Endothelial cell of umbilical vein (primary cell): ENCODE measurements around the gene MRPL17.

ENCODE experiments used
- CTCF ChIP-seq, 2 donors: IDR thresholded peaks; 1 replicate in 1 of 2; 2 replicates in 1 of 2; pipeline ENCODE4 v1.5.1; 2011; ENCODE audit warnings: low read length in 2 of 2, mild to moderate bottlenecking in 2 of 2, moderate library complexity in 2 of 2, control low read depth in 1 of 2, inconsistent platforms in 1 of 2, low read depth in 1 of 2; ENCODE audit not compliant: insufficient read depth in 1 of 2; ENCODE audit errors: extremely low read depth in 1 of 2
- EZH2 ChIP-seq: IDR thresholded peaks from 2 replicates; pipeline ENCODE4 v1.6.1; 2012; ENCODE audit warnings: borderline replicate concordance, low read depth, mild to moderate bottlenecking, moderate library complexity, low read length, inconsistent platforms; ENCODE audit not compliant: severe bottlenecking
- POLR2A ChIP-seq: IDR thresholded peaks from 2 replicates; pipeline ENCODE4 v1.6.1; 2012; ENCODE audit warnings: low read depth, mild to moderate bottlenecking, control low read depth, low read length
- POLR2AphosphoS5 ChIP-seq: IDR thresholded peaks from 2 replicates; pipeline ENCODE4 v1.6.1; 2012; ENCODE audit warnings: low read depth, mild to moderate bottlenecking, control low read depth, low read length, moderate library complexity; ENCODE audit not compliant: insufficient read depth

- TF ChIP-seq POLR2A (no peak), CTCF (IDR thresholded peaks at IDR 0.05; ENCODE audit: extremely low read depth in 1 of 2, insufficient read depth in 1 of 2, low read depth in 1 of 2, low read length in 2 of 2) (no peak), POLR2AphosphoS5 (peak; percentile 50), EZH2 (no peak)
These were observed 10.4 kb upstream of the MRPL17 start for GRCh38 chr11:6693342-6694228.
